BLaER1 treated with 17β-estradiol and CSF1 and Interleukin-3, amounts not matched to agents 10 nM and 100 nM (cell line): ENCODE measurements around the gene REL.
"Not testable (repeated sequence)": the region's sequence is repeated elsewhere in the genome, so short reads cannot be mapped to it uniquely, and the experiment has no call there.

Experiments
- H3K27ac ChIP-seq, 11 experiments: shearing (Covaris generic); formaldehyde crosslinking; 2 replicates each; pipeline ENCODE4 v1.8.1; 2022
- H3K27me3 ChIP-seq, 11 experiments: shearing (Covaris generic); formaldehyde crosslinking; 2 replicates each; pipeline ENCODE4 v1.8.1; 2022
- H3K36me3 ChIP-seq, 11 experiments: shearing (Covaris generic); formaldehyde crosslinking; 2 replicates each; pipeline ENCODE4 v1.8.1; 2022
- H3K4me1 ChIP-seq, 10 experiments: shearing (Covaris generic); formaldehyde crosslinking; 2 replicates each; pipeline ENCODE4 v1.8.1; 2022
- H3K4me2 ChIP-seq, 11 experiments: shearing (Covaris generic); formaldehyde crosslinking; 2 replicates each; pipeline ENCODE4 v1.8.1; 2022
- H3K4me3 ChIP-seq, 10 experiments: shearing (Covaris generic); formaldehyde crosslinking; 2 replicates each; pipeline ENCODE4 v1.8.1; 2022
- H3K9ac ChIP-seq, 11 experiments: shearing (Covaris generic); formaldehyde crosslinking; 2 replicates each; pipeline ENCODE4 v1.8.1; 2022
- H3K9me3 ChIP-seq, 11 experiments: shearing (Covaris generic); formaldehyde crosslinking; replicated peaks in 1 of 11; 2 replicates each; pipeline ENCODE4 v1.8.1; 2022
- H4K20me1 ChIP-seq, 11 experiments: shearing (Covaris generic); formaldehyde crosslinking; 2 replicates each; pipeline ENCODE4 v1.8.1; 2022
- Cebpa-rat ChIP-seq, 11 experiments: shearing (Covaris generic); IDR thresholded peaks; 2 replicates each; pipeline ENCODE4 v1.8.1; 2022

Gene REL

GRCh38 chr2:60880643-60881046 lies 729 bp upstream of the REL start:
- peak overlapping the region; percentile 92 to 100 (median 97) for H3K27ac ChIP-seq
- H3K9ac ChIP-seq: peak overlapping the region; percentile 94 to 100 (median 97)
- TF ChIP-seq Cebpa-rat (IDR thresholded peaks at IDR 0.05): no peak
- H3K4me3 ChIP-seq: peak overlapping the region; percentile 80 to 99 (median 92)
- H3K4me2 ChIP-seq: peak overlapping the region; percentile 77 to 91 (median 87)
- no peaks in the 10 kb centered on the region for H3K9me3 ChIP-seq
- peaks cover 0 to 30% (median 18%) of the 10 kb centered on the region in 11 experiments; a peak in 14 of 22 replicates for H4K20me1 ChIP-seq
- no peaks in the 10 kb centered on the region for H3K36me3 ChIP-seq
- H3K27me3 ChIP-seq: peaks cover 12 to 43% (median 40%) of the 10 kb centered on the region in 11 experiments
- peaks cover 5 to 37% (median 19%) of the 10 kb centered on the region in 10 experiments; a peak in 19 of 20 replicates for H3K4me1 ChIP-seq

GRCh38 chr2:60882971-60883753 lies 1.8 kb downstream of the REL start:
- H3K9me3 ChIP-seq: no peaks in the 10 kb centered on the region
- TF ChIP-seq Cebpa-rat (IDR thresholded peaks at IDR 0.05): no peak
- H3K36me3 ChIP-seq: peaks cover 0 to 4% (median 0%) of the 10 kb centered on the region in 11 experiments; a peak in 1 of 22 replicates
- peak overlapping the region; percentile 80 to 99 (median 92) for H3K4me3 ChIP-seq
- peaks cover 7 to 45% (median 25%) of the 10 kb centered on the region in 10 experiments; a peak in 19 of 20 replicates for H3K4me1 ChIP-seq
- H4K20me1 ChIP-seq: peaks cover 0 to 54% (median 26%) of the 10 kb centered on the region in 11 experiments; a peak in 16 of 22 replicates
- peaks cover 14 to 49% (median 42%) of the 10 kb centered on the region in 11 experiments for H3K27me3 ChIP-seq
- H3K4me2 ChIP-seq: peak overlapping the region; percentile 73 to 91 (median 85)
- peak overlapping the region; percentile 92 to 100 (median 97); a peak in 21 of 22 replicates for H3K27ac ChIP-seq
- H3K9ac ChIP-seq: peak overlapping the region; percentile 94 to 100 (median 97)

- Histone ChIP-seq H3K4me2 (peak overlapping the region in 9 of 11 experiments; percentile 73 to 90 (median 85); a peak in 13 of 22 replicates), H3K4me3 (peak overlapping the region in 9 of 10 experiments; percentile 80 to 99 (median 92); a peak in 13 of 20 replicates), H3K9me3 (no peaks in the 10 kb centered on the region), H3K27ac (peak overlapping the region in 6 of 11 experiments; percentile 96 to 100 (median 98); a peak in 10 of 22 replicates), H3K9ac (peak overlapping the region in 5 of 11 experiments; percentile 97 to 100 (median 99); a peak in 11 of 22 replicates), H4K20me1 (peaks cover 0 to 62% (median 26%) of the 10 kb centered on the region in 11 experiments; a peak in 16 of 22 replicates), H3K27me3 (peaks cover 14 to 49% (median 42%) of the 10 kb centered on the region in 11 experiments), H3K4me1 (peaks cover 7 to 52% (median 25%) of the 10 kb centered on the region in 10 experiments; a peak in 19 of 20 replicates), H3K36me3 (peaks cover 0 to 5% (median 0%) of the 10 kb centered on the region in 11 experiments; a peak in 1 of 22 replicates)
- TF ChIP-seq Cebpa-rat (IDR thresholded peaks at IDR 0.05): no peak
These were observed 2.5 kb downstream of the REL start for GRCh38 chr2:60883896-60884295.

- H3K27ac ChIP-seq: peak overlapping the region in 5 of 11 experiments; percentile 2 to 100 (median 98); a peak in 5 of 22 replicates
- H3K27me3 ChIP-seq: peaks cover 14 to 49% (median 42%) of the 10 kb centered on the region in 11 experiments
- H3K9me3 ChIP-seq: no peaks in the 10 kb centered on the region
- peak overlapping the region in 3 of 11 experiments; percentile 97 to 100 (median 100); a peak in 9 of 22 replicates for H3K9ac ChIP-seq
- H3K4me2 ChIP-seq: peak overlapping the region; percentile 1 to 93 (median 39); a peak in 15 of 22 replicates
- peaks cover 0 to 71% (median 26%) of the 10 kb centered on the region in 11 experiments; a peak in 16 of 22 replicates for H4K20me1 ChIP-seq
- peaks cover 0 to 5% (median 0%) of the 10 kb centered on the region in 11 experiments; a peak in 1 of 22 replicates for H3K36me3 ChIP-seq
- H3K4me3 ChIP-seq: peak overlapping the region in 3 of 10 experiments; percentile 92 to 99 (median 94); a peak in 6 of 20 replicates
- no peak for TF ChIP-seq Cebpa-rat (IDR thresholded peaks at IDR 0.05)
- H3K4me1 ChIP-seq: peaks cover 7 to 55% (median 25%) of the 10 kb centered on the region in 10 experiments; a peak in 19 of 20 replicates
These were observed 3.4 kb downstream of the REL start for GRCh38 chr2:60884800-60885199.

- Histone ChIP-seq H4K20me1 (peaks cover 0 to 79% (median 26%) of the 10 kb centered on the region in 11 experiments; a peak in 16 of 22 replicates), H3K4me3 (peak overlapping the region in 3 of 10 experiments; percentile 92 to 99 (median 94); a peak in 6 of 20 replicates), H3K9me3 (no peaks in the 10 kb centered on the region), H3K27me3 (peaks cover 14 to 49% (median 42%) of the 10 kb centered on the region in 11 experiments), H3K36me3 (peaks cover 0 to 13% (median 0%) of the 10 kb centered on the region in 11 experiments; a peak in 2 of 22 replicates), H3K9ac (peak overlapping the region in 2 of 11 experiments; percentile 100; a peak in 4 of 22 replicates), H3K4me2 (peak overlapping the region in 8 of 11 experiments; percentile 10 to 93 (median 58); a peak in 13 of 22 replicates), H3K27ac (peak overlapping the region in 1 of 11 experiments; percentile 100; a peak in 2 of 22 replicates), H3K4me1 (peaks cover 0 to 51% (median 19%) of the 10 kb centered on the region in 10 experiments; a peak in 16 of 20 replicates)
- no peak for TF ChIP-seq Cebpa-rat (IDR thresholded peaks at IDR 0.05)
These were observed 4.3 kb downstream of the REL start for GRCh38 chr2:60885683-60886082.

GRCh38 chr2:60886991-60887390 lies 5.6 kb downstream of the REL start:
- peaks cover 0 to 24% (median 5%) of the 10 kb centered on the region in 11 experiments; a peak in 14 of 22 replicates for H3K36me3 ChIP-seq
- peaks cover 14 to 42% (median 37%) of the 10 kb centered on the region in 11 experiments for H3K27me3 ChIP-seq
- no peaks in the 10 kb centered on the region for H3K9me3 ChIP-seq
- TF ChIP-seq Cebpa-rat (IDR thresholded peaks at IDR 0.05): no peak
- H3K4me1 ChIP-seq: peaks cover 0 to 61% (median 19%) of the 10 kb centered on the region in 10 experiments; a peak in 12 of 20 replicates
- peak overlapping the region in 1 of 11 experiments; percentile 57; a peak in 1 of 22 replicates for H3K9ac ChIP-seq
- peak overlapping the region in 3 of 11 experiments; percentile 34 to 93 (median 85); a peak in 5 of 22 replicates for H3K4me2 ChIP-seq
- H3K4me3 ChIP-seq: peak overlapping the region in 2 of 10 experiments; percentile 16; a peak in 1 of 20 replicates
- H4K20me1 ChIP-seq: peaks cover 0 to 92% (median 26%) of the 10 kb centered on the region in 11 experiments; a peak in 16 of 22 replicates
- no peak overlapping the region for H3K27ac ChIP-seq

- H3K27ac ChIP-seq: no peak overlapping the region; a peak in 1 of 22 replicates
- H4K20me1 ChIP-seq: peaks cover 0 to 100% (median 10%) of the 10 kb centered on the region in 11 experiments; a peak in 14 of 22 replicates
- peaks cover 0 to 65% (median 14%) of the 10 kb centered on the region in 10 experiments; a peak in 11 of 20 replicates for H3K4me1 ChIP-seq
These were observed 7.5 kb downstream of the REL start for GRCh38 chr2:60888853-60889252.

GRCh38 chr2:60889581-60890392 lies 8.4 kb downstream of the REL start:
- not testable (repeated sequence) for H3K27ac ChIP-seq, H3K9me3 ChIP-seq, H3K4me3 ChIP-seq, H3K9ac ChIP-seq
- H4K20me1 ChIP-seq: peaks cover 0 to 100% (median 10%) of the 10 kb centered on the region in 11 experiments; a peak in 13 of 22 replicates
- H3K36me3 ChIP-seq: peaks cover 0 to 52% (median 21%) of the 10 kb centered on the region in 11 experiments; a peak in 17 of 22 replicates
- H3K4me1 ChIP-seq: peaks cover 0 to 62% (median 8%) of the 10 kb centered on the region in 10 experiments; a peak in 11 of 20 replicates
- H3K4me2 ChIP-seq: peak overlapping the region in 1 of 11 experiments; percentile 35; a peak in 2 of 22 replicates
- H3K27me3 ChIP-seq: peaks cover 9 to 15% (median 13%) of the 10 kb centered on the region in 11 experiments

More at GRCh38 chr2:60888853-60889252, 7.5 kb downstream of the REL start:
- H3K27me3 ChIP-seq: peaks cover 14 to 24% (median 18%) of the 10 kb centered on the region in 11 experiments
- H3K36me3 ChIP-seq: peaks cover 0 to 43% (median 14%) of the 10 kb centered on the region in 11 experiments; a peak in 16 of 22 replicates
- peak overlapping the region in 2 of 11 experiments; percentile 32 to 93; a peak in 4 of 22 replicates for H3K4me2 ChIP-seq
- TF ChIP-seq Cebpa-rat (IDR thresholded peaks at IDR 0.05): no peak
- no peak overlapping the region for H3K9ac ChIP-seq
- no peak overlapping the region for H3K4me3 ChIP-seq
- no peaks in the 10 kb centered on the region for H3K9me3 ChIP-seq
